PC-3 (cell line): Measurements from ENCODE around the gene PRKN. TPM values are rescaled to one million over a fixed set of nuclear protein-coding genes. Genes with fewer than 3 reads are reported as not detected.
A peak's percentile ranks its signal among the peaks of the same experiment; 100 is the strongest.

Source experiments
- ATAC-seq: fragments of 200-7000 bp; cut with Tn5 transposase; 2 replicates; pipeline ENCODE4 v1.9.1; 2020; ENCODE audit warnings: mild to moderate bottlenecking, moderate library complexity
- BruUV-seq: library from RNA; stranded (reverse); fragments of 400-500 nt; replicated peaks from 2 replicates; lab custom pipeline; 2021; lab: Mats Ljungman, UMichigan
- CTCF ChIA-PET: fragments of 300-600 bp; sonication (Branson Sonifier 250); formaldehyde crosslinking; loops from one replicate; lab custom pipeline; 2022; ENCODE audit warnings: antibody characterized with exemption; lab: Charles Lee
- POLR2A ChIA-PET: fragments of 300-600 bp; sonication (Branson Sonifier 250); formaldehyde crosslinking; loops from one replicate; lab custom pipeline; 2022; ENCODE audit warnings: antibody characterized with exemption; ENCODE audit not compliant: unreplicated experiment; lab: Charles Lee
- DNase-seq: peaks from one replicate; pipeline ENCODE4 v3.0.0-alpha.2; 2015
- H2AFZ ChIP-seq: fragments of 300-600 bp; sonication (generic); 2 replicates; pipeline ENCODE4 v1.6.0; 2016; ENCODE audit warnings: antibody characterized with exemption, low read length
- H3F3A ChIP-seq: fragments of 300-600 bp; sonication (generic); one replicate; pipeline ENCODE4 v1.6.0; 2017; ENCODE audit warnings: antibody characterized with exemption, low read length, control low read depth, mild to moderate bottlenecking; ENCODE audit not compliant: unreplicated experiment
- H3K27ac ChIP-seq: fragments of 300-600 bp; sonication (generic); 2 replicates; pipeline ENCODE4 v1.5.1; 2016; ENCODE audit warnings: mild to moderate bottlenecking, low read length
- H3K27me3 ChIP-seq: fragments of 300-600 bp; sonication (generic); 2 replicates; pipeline ENCODE4 v1.6.1; 2016; ENCODE audit warnings: low read length, mixed read lengths
- H3K36me3 ChIP-seq: fragments of 300-600 bp; sonication (generic); 2 replicates; pipeline ENCODE4 v1.6.1; 2016; ENCODE audit warnings: low read depth, mixed run types, low read length, mixed read lengths
- H3K4me1 ChIP-seq: fragments of 300-600 bp; sonication (generic); 2 replicates; pipeline ENCODE4 v1.5.1; 2016; ENCODE audit warnings: low read length; ENCODE audit not compliant: insufficient read depth
- H3K4me2 ChIP-seq: fragments of 300-600 bp; sonication (generic); 2 replicates; pipeline ENCODE4 v1.6.0; 2016; ENCODE audit warnings: low read length
- H3K4me3 ChIP-seq: fragments of 300-600 bp; sonication (generic); 2 replicates; pipeline ENCODE4 v1.5.1; 2016; ENCODE audit warnings: mild to moderate bottlenecking, low read length, mixed read lengths
- H3K79me2 ChIP-seq: fragments of 300-600 bp; sonication (generic); 2 replicates; pipeline ENCODE4 v1.6.1; 2017; ENCODE audit warnings: low read length, mixed read lengths
- H3K9ac ChIP-seq: fragments of 300-600 bp; sonication (generic); 2 replicates; pipeline ENCODE4 v1.6.0; 2016; ENCODE audit warnings: mild to moderate bottlenecking, low read length
- H3K9me2 ChIP-seq: fragments of 300-600 bp; sonication (generic); replicated peaks from 2 replicates; pipeline ENCODE4 v1.6.1; 2016; ENCODE audit warnings: mixed run types, low read length, mixed read lengths
- H3K9me3 ChIP-seq: fragments of 300-600 bp; sonication (generic); 2 replicates; pipeline ENCODE4 v1.6.1; 2016; ENCODE audit warnings: low read length, mixed read lengths
- H4K20me1 ChIP-seq: fragments of 300-600 bp; sonication (generic); 2 replicates; pipeline ENCODE4 v1.6.1; 2016; ENCODE audit warnings: low read length, mixed read lengths
- EZH2 ChIP-seq: fragments of 300-600 bp; sonication (generic); IDR thresholded peaks from one replicate; pipeline ENCODE4 v1.6.1; 2017; ENCODE audit warnings: antibody characterized with exemption, mild to moderate bottlenecking, low read length; ENCODE audit not compliant: unreplicated experiment
- EZH2phosphoT487 ChIP-seq: fragments of 300-600 bp; sonication (generic); IDR thresholded peaks from 2 replicates; pipeline ENCODE4 v1.6.1; 2018; ENCODE audit warnings: mild to moderate bottlenecking, antibody characterized with exemption, low read length, borderline replicate concordance
- intact Hi-C: fragments of 100-400 bp; cut with micrococcal nuclease; formaldehyde crosslinking; loops from 2 replicates; pipeline ENCODE4 v1.9.0; 2023
- total RNA-seq: library from RNA; depleted of rRNA; stranded (reverse); fragments of >200 nt; gene quantifications from 2 replicates; pipeline ENCODE4 v1.2.3, GENCODE V29; 2014
- TF ChIP-seq, protein P1 (sequence below): fragments of 300-600 bp; sonication (generic); conservative IDR thresholded peaks from 2 replicates; pipeline ENCODE4 v1.5.1; 2017; ENCODE audit warnings: antibody characterized with exemption, low read depth, mild to moderate bottlenecking, low read length

Gene PRKN
- total RNA-seq, 1 experiment from 2014 or later: not detected

DNA sequence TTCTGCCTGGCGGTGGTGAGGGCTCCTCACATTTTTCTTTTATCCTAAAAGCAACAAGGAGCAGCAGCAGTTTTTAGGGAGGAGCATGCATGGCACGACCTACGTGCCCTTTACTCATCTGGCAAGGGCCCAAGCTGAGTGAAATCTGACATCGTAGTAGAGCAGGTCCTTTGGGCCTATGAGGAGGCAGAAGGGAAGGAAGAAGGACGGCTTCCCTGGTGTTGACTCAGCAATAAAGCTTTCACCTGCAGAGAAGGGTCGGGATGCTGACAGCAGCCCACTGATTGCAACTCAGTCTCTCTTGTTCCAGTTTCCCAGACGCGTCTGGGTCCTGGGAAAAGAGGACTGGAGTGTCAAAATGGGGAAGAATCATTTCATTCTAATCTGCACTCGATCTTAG lies 1044.6 kb downstream of the PRKN start:
- no peaks in the 10 kb centered on the region for H3K36me3 ChIP-seq
- ATAC-seq: no peak
- H3K9me3 ChIP-seq: no peaks in the 10 kb centered on the region
- no peaks in the 10 kb centered on the region for H3K9me2 ChIP-seq
- TF ChIP-seq EZH2phosphoT487: no peak
- TF ChIP-seq, protein P1, sequence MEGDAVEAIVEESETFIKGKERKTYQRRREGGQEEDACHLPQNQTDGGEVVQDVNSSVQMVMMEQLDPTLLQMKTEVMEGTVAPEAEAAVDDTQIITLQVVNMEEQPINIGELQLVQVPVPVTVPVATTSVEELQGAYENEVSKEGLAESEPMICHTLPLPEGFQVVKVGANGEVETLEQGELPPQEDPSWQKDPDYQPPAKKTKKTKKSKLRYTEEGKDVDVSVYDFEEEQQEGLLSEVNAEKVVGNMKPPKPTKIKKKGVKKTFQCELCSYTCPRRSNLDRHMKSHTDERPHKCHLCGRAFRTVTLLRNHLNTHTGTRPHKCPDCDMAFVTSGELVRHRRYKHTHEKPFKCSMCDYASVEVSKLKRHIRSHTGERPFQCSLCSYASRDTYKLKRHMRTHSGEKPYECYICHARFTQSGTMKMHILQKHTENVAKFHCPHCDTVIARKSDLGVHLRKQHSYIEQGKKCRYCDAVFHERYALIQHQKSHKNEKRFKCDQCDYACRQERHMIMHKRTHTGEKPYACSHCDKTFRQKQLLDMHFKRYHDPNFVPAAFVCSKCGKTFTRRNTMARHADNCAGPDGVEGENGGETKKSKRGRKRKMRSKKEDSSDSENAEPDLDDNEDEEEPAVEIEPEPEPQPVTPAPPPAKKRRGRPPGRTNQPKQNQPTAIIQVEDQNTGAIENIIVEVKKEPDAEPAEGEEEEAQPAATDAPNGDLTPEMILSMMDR: no peak
- TF ChIP-seq EZH2: no peak
- intact Hi-C loops: no loop called here
- H3K27ac ChIP-seq: no peak overlapping the region
- H3F3A ChIP-seq: no peaks in the 10 kb centered on the region
- H3K27me3 ChIP-seq: peaks cover 44% of the 10 kb centered on the region
- POLR2A ChIA-PET: no interaction called here
- DNase-seq: peak; percentile 4
- CTCF ChIA-PET: no interaction called here
- H4K20me1 ChIP-seq: no peaks in the 10 kb centered on the region
- H3K9ac ChIP-seq: no peak overlapping the region
- no peaks in the 10 kb centered on the region for H3K79me2 ChIP-seq
- no peak overlapping the region for H3K4me2 ChIP-seq
- no peak overlapping the region for H3K4me3 ChIP-seq
- no TSS peak for BruUV-seq
- H3K4me1 ChIP-seq: no peaks in the 10 kb centered on the region
- no peak overlapping the region for H2AFZ ChIP-seq

DNA sequence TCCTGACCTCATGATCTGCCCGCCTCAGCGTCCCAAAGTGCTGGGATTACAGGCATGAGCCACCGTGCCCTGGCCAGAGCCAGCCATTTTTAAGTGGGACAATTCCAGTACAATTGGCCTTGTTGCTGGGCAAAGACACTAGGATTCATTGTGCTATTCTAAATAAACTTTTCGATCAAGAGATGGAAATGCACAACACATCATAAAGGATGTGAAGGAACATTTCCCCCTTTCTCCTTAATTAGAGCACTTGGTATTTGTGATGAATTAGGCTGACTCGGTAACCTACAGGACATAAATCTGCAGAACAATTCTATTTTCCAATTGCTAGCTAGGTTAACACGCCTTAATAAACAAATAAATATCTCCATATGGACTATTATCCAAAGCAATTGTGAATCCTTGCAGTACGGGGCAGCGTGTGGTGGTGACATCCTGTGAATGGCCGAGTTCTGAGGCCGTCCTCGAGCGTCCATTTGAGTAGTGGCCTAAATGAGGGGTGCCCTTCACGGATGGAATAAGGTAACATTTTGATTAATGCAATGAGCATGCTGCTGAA lies 1047.5 kb downstream of the PRKN start:
- H3K9me2 ChIP-seq: no peaks in the 10 kb centered on the region
- no peaks in the 10 kb centered on the region for H3K4me1 ChIP-seq
- no peaks in the 10 kb centered on the region for H3F3A ChIP-seq
- ChIA-PET CTCF (no interaction called here), POLR2A (no interaction called here)
- H3K9ac ChIP-seq: no peak overlapping the region
- no peaks in the 10 kb centered on the region for H3K36me3 ChIP-seq
- no peak overlapping the region for H3K27ac ChIP-seq
- no peaks in the 10 kb centered on the region for H3K9me3 ChIP-seq
- no peak overlapping the region for H3K4me3 ChIP-seq
- peaks cover 58% of the 10 kb centered on the region for H3K27me3 ChIP-seq
- no peaks in the 10 kb centered on the region for H4K20me1 ChIP-seq
- H3K79me2 ChIP-seq: no peaks in the 10 kb centered on the region
- no peak overlapping the region for H3K4me2 ChIP-seq
- ATAC-seq: no peak
- DNase-seq: no peak
- BruUV-seq: no TSS peak
- TF ChIP-seq EZH2: no peak
- TF ChIP-seq EZH2phosphoT487: no peak
- TF ChIP-seq, protein P1: no peak
- no peak overlapping the region for H2AFZ ChIP-seq
- intact Hi-C loops: no loop called here

DNA sequence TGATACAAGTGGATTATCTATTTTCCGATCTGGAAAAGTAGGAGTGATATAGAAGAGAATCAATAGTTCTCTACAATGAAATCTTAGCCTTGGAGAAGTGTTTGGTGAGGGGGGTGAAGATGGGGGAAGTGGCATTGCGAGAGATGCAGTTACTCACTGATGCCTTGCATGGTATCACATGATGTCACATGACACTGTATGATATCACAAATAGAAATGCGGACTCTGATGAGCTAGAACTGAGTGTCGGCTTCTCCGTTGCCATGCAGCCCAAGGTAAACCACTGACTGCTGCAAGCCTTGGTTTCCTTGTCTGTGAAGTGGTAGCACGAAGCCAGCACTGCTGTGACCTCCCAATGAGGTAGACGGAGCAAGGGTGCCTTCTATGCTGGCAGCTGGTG lies 1050.4 kb downstream of the PRKN start:
- no peaks in the 10 kb centered on the region for H3K4me1 ChIP-seq
- H3F3A ChIP-seq: no peaks in the 10 kb centered on the region
- no peak for TF ChIP-seq EZH2phosphoT487
- TF ChIP-seq, protein P1: no peak
- TF ChIP-seq EZH2: no peak
- BruUV-seq: no TSS peak
- intact Hi-C loops: no loop called here
- no peaks in the 10 kb centered on the region for H3K9me2 ChIP-seq
- peaks cover 63% of the 10 kb centered on the region for H3K27me3 ChIP-seq
- no peaks in the 10 kb centered on the region for H3K36me3 ChIP-seq
- no peaks in the 10 kb centered on the region for H4K20me1 ChIP-seq
- H3K9ac ChIP-seq: no peak overlapping the region
- ChIA-PET CTCF (no interaction called here), POLR2A (no interaction called here)
- ATAC-seq (no peak), DNase-seq (no peak)
- no peaks in the 10 kb centered on the region for H3K9me3 ChIP-seq
- H3K27ac ChIP-seq: no peak overlapping the region
- H2AFZ ChIP-seq: no peak overlapping the region
- H3K4me3 ChIP-seq: no peak overlapping the region
- H3K4me2 ChIP-seq: no peak overlapping the region
- no peaks in the 10 kb centered on the region for H3K79me2 ChIP-seq
